SK-N-SH treated with all-trans-retinoic acid at 6 μM for 48 hours (cell line): Measurements from ENCODE around the gene RIPOR3.

Experiments
- ARNTL ChIP-seq: fragments of 450-650 bp; formaldehyde crosslinking; IDR thresholded peaks from 2 replicates; pipeline ENCODE4 v1.5.0; 2020; ENCODE audit warnings: low read depth, mild to moderate bottlenecking, moderate library complexity, borderline replicate concordance
- BACH2 ChIP-seq: fragments of 250-450 bp; sonication (Bioruptor Pico); IDR thresholded peaks from 2 replicates; pipeline ENCODE4 v1.9.0; 2021; ENCODE audit warnings: mild to moderate bottlenecking, borderline replicate concordance
- CREB5 ChIP-seq: fragments of 250-450 bp; sonication (Bioruptor Pico); IDR thresholded peaks from 2 replicates; pipeline ENCODE4 v1.5.1; 2020; ENCODE audit warnings: low read depth, mild to moderate bottlenecking, moderate library complexity
- GLIS3 ChIP-seq: fragments of 250-450 bp; sonication (Bioruptor Pico); IDR thresholded peaks from 2 replicates; pipeline ENCODE4 v1.5.0; 2020; ENCODE audit warnings: mild to moderate bottlenecking, moderate library complexity
- ZNF565 ChIP-seq: fragments of 450-650 bp; formaldehyde crosslinking; conservative IDR thresholded peaks from 2 replicates; pipeline ENCODE4 v1.5.0; 2020; ENCODE audit warnings: low read depth, mild to moderate bottlenecking, moderate library complexity
- TF ChIP-seq, protein P1 (sequence below): fragments of 250-450 bp; sonication (Bioruptor Pico); IDR thresholded peaks from 2 replicates; pipeline ENCODE4 v1.8.0; 2020; ENCODE audit warnings: mild to moderate bottlenecking, moderate library complexity, borderline replicate concordance

GRCh38 chr20:50632236-50632635 lies 59.1 kb downstream of the RIPOR3 start:
- TF ChIP-seq, protein P1, sequence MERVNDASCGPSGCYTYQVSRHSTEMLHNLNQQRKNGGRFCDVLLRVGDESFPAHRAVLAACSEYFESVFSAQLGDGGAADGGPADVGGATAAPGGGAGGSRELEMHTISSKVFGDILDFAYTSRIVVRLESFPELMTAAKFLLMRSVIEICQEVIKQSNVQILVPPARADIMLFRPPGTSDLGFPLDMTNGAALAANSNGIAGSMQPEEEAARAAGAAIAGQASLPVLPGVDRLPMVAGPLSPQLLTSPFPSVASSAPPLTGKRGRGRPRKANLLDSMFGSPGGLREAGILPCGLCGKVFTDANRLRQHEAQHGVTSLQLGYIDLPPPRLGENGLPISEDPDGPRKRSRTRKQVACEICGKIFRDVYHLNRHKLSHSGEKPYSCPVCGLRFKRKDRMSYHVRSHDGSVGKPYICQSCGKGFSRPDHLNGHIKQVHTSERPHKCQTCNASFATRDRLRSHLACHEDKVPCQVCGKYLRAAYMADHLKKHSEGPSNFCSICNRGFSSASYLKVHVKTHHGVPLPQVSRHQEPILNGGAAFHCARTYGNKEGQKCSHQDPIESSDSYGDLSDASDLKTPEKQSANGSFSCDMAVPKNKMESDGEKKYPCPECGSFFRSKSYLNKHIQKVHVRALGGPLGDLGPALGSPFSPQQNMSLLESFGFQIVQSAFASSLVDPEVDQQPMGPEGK (CRISPR knock-in tag), result no peak
- no peak for TF ChIP-seq ARNTL (CRISPR knock-in tag)
- no peak for TF ChIP-seq GLIS3
- TF ChIP-seq CREB5 (CRISPR knock-in tag), result no peak
- no peak for TF ChIP-seq BACH2 (CRISPR knock-in tag)
- TF ChIP-seq ZNF565 (CRISPR knock-in tag), result no peak
